PC-3 (cell line): Measurements from ENCODE around the gene TTC16. TPM values are rescaled to one million over a fixed set of nuclear protein-coding genes. Genes with fewer than 3 reads are reported as not detected.

Experiments
- ATAC-seq: fragments of 200-7000 bp; cut with Tn5 transposase; 2 replicates; pipeline ENCODE4 v1.9.1; 2020; ENCODE audit warnings: mild to moderate bottlenecking, moderate library complexity
- BruUV-seq: library from RNA; stranded (reverse); fragments of 400-500 nt; replicated peaks from 2 replicates; lab custom pipeline; 2021; lab: Mats Ljungman, UMichigan
- CTCF ChIA-PET: fragments of 300-600 bp; sonication (Branson Sonifier 250); formaldehyde crosslinking; loops from one replicate; lab custom pipeline; 2022; ENCODE audit warnings: antibody characterized with exemption; lab: Charles Lee
- POLR2A ChIA-PET: fragments of 300-600 bp; sonication (Branson Sonifier 250); formaldehyde crosslinking; loops from one replicate; lab custom pipeline; 2022; ENCODE audit warnings: antibody characterized with exemption; ENCODE audit not compliant: unreplicated experiment; lab: Charles Lee
- DNase-seq: peaks from one replicate; pipeline ENCODE4 v3.0.0-alpha.2; 2015
- H2AFZ ChIP-seq: fragments of 300-600 bp; sonication (generic); 2 replicates; pipeline ENCODE4 v1.6.0; 2016; ENCODE audit warnings: antibody characterized with exemption, low read length
- H3F3A ChIP-seq: fragments of 300-600 bp; sonication (generic); one replicate; pipeline ENCODE4 v1.6.0; 2017; ENCODE audit warnings: antibody characterized with exemption, low read length, control low read depth, mild to moderate bottlenecking; ENCODE audit not compliant: unreplicated experiment
- H3K27ac ChIP-seq: fragments of 300-600 bp; sonication (generic); 2 replicates; pipeline ENCODE4 v1.5.1; 2016; ENCODE audit warnings: mild to moderate bottlenecking, low read length
- H3K27me3 ChIP-seq: fragments of 300-600 bp; sonication (generic); 2 replicates; pipeline ENCODE4 v1.6.1; 2016; ENCODE audit warnings: low read length, mixed read lengths
- H3K36me3 ChIP-seq: fragments of 300-600 bp; sonication (generic); 2 replicates; pipeline ENCODE4 v1.6.1; 2016; ENCODE audit warnings: low read depth, mixed run types, low read length, mixed read lengths
- H3K4me1 ChIP-seq: fragments of 300-600 bp; sonication (generic); 2 replicates; pipeline ENCODE4 v1.5.1; 2016; ENCODE audit warnings: low read length; ENCODE audit not compliant: insufficient read depth
- H3K4me2 ChIP-seq: fragments of 300-600 bp; sonication (generic); 2 replicates; pipeline ENCODE4 v1.6.0; 2016; ENCODE audit warnings: low read length
- H3K4me3 ChIP-seq: fragments of 300-600 bp; sonication (generic); 2 replicates; pipeline ENCODE4 v1.5.1; 2016; ENCODE audit warnings: mild to moderate bottlenecking, low read length, mixed read lengths
- H3K79me2 ChIP-seq: fragments of 300-600 bp; sonication (generic); 2 replicates; pipeline ENCODE4 v1.6.1; 2017; ENCODE audit warnings: low read length, mixed read lengths
- H3K9ac ChIP-seq: fragments of 300-600 bp; sonication (generic); 2 replicates; pipeline ENCODE4 v1.6.0; 2016; ENCODE audit warnings: mild to moderate bottlenecking, low read length
- H3K9me2 ChIP-seq: fragments of 300-600 bp; sonication (generic); replicated peaks from 2 replicates; pipeline ENCODE4 v1.6.1; 2016; ENCODE audit warnings: mixed run types, low read length, mixed read lengths
- H3K9me3 ChIP-seq: fragments of 300-600 bp; sonication (generic); 2 replicates; pipeline ENCODE4 v1.6.1; 2016; ENCODE audit warnings: low read length, mixed read lengths
- H4K20me1 ChIP-seq: fragments of 300-600 bp; sonication (generic); 2 replicates; pipeline ENCODE4 v1.6.1; 2016; ENCODE audit warnings: low read length, mixed read lengths
- EZH2 ChIP-seq: fragments of 300-600 bp; sonication (generic); IDR thresholded peaks from one replicate; pipeline ENCODE4 v1.6.1; 2017; ENCODE audit warnings: antibody characterized with exemption, mild to moderate bottlenecking, low read length; ENCODE audit not compliant: unreplicated experiment
- EZH2phosphoT487 ChIP-seq: fragments of 300-600 bp; sonication (generic); IDR thresholded peaks from 2 replicates; pipeline ENCODE4 v1.6.1; 2018; ENCODE audit warnings: mild to moderate bottlenecking, antibody characterized with exemption, low read length, borderline replicate concordance
- intact Hi-C: fragments of 100-400 bp; cut with micrococcal nuclease; formaldehyde crosslinking; loops from 2 replicates; pipeline ENCODE4 v1.9.0; 2023
- total RNA-seq: library from RNA; depleted of rRNA; stranded (reverse); fragments of >200 nt; gene quantifications from 2 replicates; pipeline ENCODE4 v1.2.3, GENCODE V29; 2014
- TF ChIP-seq, protein P1 (sequence below): fragments of 300-600 bp; sonication (generic); conservative IDR thresholded peaks from 2 replicates; pipeline ENCODE4 v1.5.1; 2017; ENCODE audit warnings: antibody characterized with exemption, low read depth, mild to moderate bottlenecking, low read length

The TTC16 gene
- total RNA-seq, 1 experiment from 2014 or later, result 0.04 TPM

DNA sequence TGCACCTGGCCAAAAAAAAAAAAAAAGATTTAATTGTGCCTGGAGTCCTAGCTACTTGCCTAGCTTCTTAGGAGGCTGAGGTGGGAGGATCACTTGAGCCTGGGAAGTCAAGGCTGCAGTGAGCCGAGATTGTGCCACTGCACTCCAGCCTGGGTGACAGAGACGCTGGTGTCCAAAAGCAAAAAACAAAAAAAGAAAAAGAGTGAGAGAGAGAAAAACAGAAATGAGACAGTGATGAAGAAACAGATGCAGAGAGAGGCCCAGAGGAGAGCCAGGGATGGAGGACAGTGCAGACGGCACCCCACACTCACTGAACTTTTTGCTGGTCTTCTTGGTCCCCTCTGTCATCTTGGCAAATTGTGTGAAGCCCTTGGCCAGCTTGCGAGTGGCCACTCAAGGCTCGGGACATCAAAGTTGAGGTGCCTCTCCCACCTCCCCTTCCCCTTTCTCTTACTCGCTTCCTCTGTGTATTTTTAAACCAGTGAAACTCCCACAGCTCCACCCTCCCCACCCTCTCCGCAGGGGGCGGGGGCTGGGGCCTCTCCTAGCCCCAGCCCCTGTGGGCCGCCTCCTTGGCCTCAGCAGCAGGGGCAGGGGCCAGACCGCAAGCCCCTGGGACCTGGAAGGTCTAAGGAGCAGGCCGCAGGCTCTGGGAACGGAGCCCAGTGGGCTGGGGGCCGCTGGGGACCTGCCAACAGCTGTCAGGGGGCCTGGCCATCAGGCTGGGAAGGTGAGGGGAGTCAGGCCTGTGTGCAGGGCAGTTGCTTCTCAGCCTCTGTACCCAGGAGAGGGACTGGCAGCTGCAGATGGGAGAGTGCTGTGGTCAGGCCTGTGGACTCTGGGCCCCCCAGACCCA, 62.6 kb downstream of the TTC16 start, which contains the start of gene SH2D3C:
TSS of gene SH2D3C (minus strand) at position 387 of the 856 bp plus-strand sequence. CDS start at position 348, 39 bp downstream.
- no peaks in the 10 kb centered on the region for H3F3A ChIP-seq
- H3K36me3 ChIP-seq, result no peaks in the 10 kb centered on the region
- no peaks in the 10 kb centered on the region for H3K79me2 ChIP-seq
- POLR2A ChIA-PET, result interaction anchor here (0.5 kb wide), 1 partner anchor 235 kb away, joined by 3 read pairs; no protein-coding TSS in a partner anchor
- H3K9ac ChIP-seq, result no peak within 1 kb of the TSS
- no peaks in the 10 kb centered on the region for H3K9me2 ChIP-seq
- DNase-seq (no peak), ATAC-seq (no peak)
- H3K9me3 ChIP-seq, result no peaks in the 10 kb centered on the region
- H3K4me3 ChIP-seq, result no peak within 1 kb of the TSS
- no peak within 1 kb of the TSS for H2AFZ ChIP-seq
- H3K4me1 ChIP-seq, result no peaks in the 10 kb centered on the region
- H3K4me2 ChIP-seq, result no peak within 1 kb of the TSS
- intact Hi-C loops, result no loop called here
- no TSS peak for BruUV-seq
- CTCF ChIA-PET, result no interaction called here
- no peak for TF ChIP-seq EZH2phosphoT487
- TF ChIP-seq EZH2, result no peak
- TF ChIP-seq, protein P1, sequence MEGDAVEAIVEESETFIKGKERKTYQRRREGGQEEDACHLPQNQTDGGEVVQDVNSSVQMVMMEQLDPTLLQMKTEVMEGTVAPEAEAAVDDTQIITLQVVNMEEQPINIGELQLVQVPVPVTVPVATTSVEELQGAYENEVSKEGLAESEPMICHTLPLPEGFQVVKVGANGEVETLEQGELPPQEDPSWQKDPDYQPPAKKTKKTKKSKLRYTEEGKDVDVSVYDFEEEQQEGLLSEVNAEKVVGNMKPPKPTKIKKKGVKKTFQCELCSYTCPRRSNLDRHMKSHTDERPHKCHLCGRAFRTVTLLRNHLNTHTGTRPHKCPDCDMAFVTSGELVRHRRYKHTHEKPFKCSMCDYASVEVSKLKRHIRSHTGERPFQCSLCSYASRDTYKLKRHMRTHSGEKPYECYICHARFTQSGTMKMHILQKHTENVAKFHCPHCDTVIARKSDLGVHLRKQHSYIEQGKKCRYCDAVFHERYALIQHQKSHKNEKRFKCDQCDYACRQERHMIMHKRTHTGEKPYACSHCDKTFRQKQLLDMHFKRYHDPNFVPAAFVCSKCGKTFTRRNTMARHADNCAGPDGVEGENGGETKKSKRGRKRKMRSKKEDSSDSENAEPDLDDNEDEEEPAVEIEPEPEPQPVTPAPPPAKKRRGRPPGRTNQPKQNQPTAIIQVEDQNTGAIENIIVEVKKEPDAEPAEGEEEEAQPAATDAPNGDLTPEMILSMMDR, result no peak
- H4K20me1 ChIP-seq, result no peaks in the 10 kb centered on the region
- no peaks in the 10 kb centered on the region for H3K27me3 ChIP-seq
- H3K27ac ChIP-seq, result no peak within 1 kb of the TSS

DNA sequence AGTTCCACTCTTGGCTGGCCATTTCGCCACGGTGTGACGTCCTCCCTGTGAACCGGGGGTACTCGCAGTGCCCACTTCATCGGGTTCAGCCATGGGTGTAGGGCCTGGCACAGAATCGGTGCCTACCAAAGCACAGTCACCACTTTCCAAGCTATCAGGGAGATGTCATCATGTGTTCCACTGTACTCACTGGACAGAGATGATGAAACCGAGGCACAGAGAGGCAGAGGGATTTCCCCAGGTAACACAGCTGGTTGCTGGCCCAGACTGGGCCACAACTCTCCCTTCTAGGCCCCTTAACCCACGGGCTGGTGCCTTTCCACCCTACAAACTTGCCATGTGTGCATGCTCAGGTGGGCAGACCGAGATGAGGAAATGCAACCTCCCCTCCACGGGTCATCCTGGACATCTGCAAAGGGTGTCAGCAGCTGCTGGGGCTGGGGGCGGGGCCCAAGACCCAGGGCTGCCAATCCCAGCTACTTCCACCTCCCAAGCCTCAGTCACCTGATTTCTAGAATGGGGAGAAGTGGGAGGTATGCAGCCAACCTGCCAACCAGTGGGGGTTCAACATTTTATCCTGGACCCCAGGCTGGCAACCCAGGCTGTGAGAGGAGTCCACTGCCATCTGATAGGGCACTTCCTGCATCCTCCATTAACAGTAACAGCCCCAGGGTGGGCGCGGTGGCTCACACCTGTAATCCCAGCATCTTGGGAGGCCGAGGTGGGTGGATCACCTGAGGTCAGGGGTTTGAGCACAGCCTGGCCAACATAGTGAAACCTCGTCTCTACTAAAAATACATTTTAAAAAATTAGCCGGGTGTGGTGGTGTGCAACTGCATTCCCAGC, 63.5 kb downstream of the TTC16 start:
- CTCF ChIA-PET, result no interaction called here

More for the DNA sequence above, 63.5 kb downstream of the TTC16 start:
- H3K27ac ChIP-seq, result no peak overlapping the region
- H3K4me3 ChIP-seq, result no peak overlapping the region
- no peaks in the 10 kb centered on the region for H3K9me3 ChIP-seq
- H3K79me2 ChIP-seq, result no peaks in the 10 kb centered on the region
- H3K4me1 ChIP-seq, result no peaks in the 10 kb centered on the region
- DNase-seq, result no peak
- intact Hi-C loops, result no loop called here
- H3K27me3 ChIP-seq, result no peaks in the 10 kb centered on the region
- H2AFZ ChIP-seq, result no peak overlapping the region
- POLR2A ChIA-PET, result interaction anchor here (0.5 kb wide), 1 partner anchor 236 kb away, joined by 3 read pairs; no protein-coding TSS in a partner anchor
- H3K4me2 ChIP-seq, result no peak overlapping the region
- no peaks in the 10 kb centered on the region for H4K20me1 ChIP-seq
- no peaks in the 10 kb centered on the region for H3K36me3 ChIP-seq
- no peaks in the 10 kb centered on the region for H3K9me2 ChIP-seq
- ATAC-seq, result no peak
- no peak overlapping the region for H3K9ac ChIP-seq
- TF ChIP-seq EZH2, result no peak
- TF ChIP-seq EZH2phosphoT487, result no peak
- TF ChIP-seq, protein P1, result no peak
- no peaks in the 10 kb centered on the region for H3F3A ChIP-seq
- BruUV-seq, result no TSS peak
